Tibial artery (tissue), 4 donors: Measurements from ENCODE around the gene LAMA5.

ENCODE experiments used
- DNase-seq, 2 donors: peaks; one replicate each; pipeline ENCODE4 v3.0.0-alpha.2; 2019
- H3K27ac ChIP-seq, 2 donors: fragments of 200-600 bp; sonication (generic) in 1 of 2; 1 replicate in 1 of 2; 2 replicates in 1 of 2; pipeline ENCODE4 v1.5.1; 2018 to 2019; ENCODE audit warnings: mild to moderate bottlenecking in 1 of 2
- H3K27me3 ChIP-seq, 2 donors: fragments of 200-600 bp; sonication (generic) in 1 of 2; one replicate each; pipeline versions ENCODE4 v1.5.1 to v1.6.0; 2016 to 2019
- H3K36me3 ChIP-seq, 3 donors: fragments of 200-600 bp; sonication (generic) in 2 of 3; one replicate each; pipeline ENCODE4 v1.5.1; 2016 to 2019; ENCODE audit warnings: mild to moderate bottlenecking in 2 of 3
- H3K4me1 ChIP-seq, 4 donors: fragments of 200-600 bp; sonication (generic) in 2 of 4; 1 replicate in 3 of 4; 2 replicates in 1 of 4; pipeline ENCODE4 v1.5.1; 2016 to 2019
- H3K4me3 ChIP-seq, 2 donors: fragments of 200-600 bp; sonication (generic) in 1 of 2; 1 replicate in 1 of 2; 2 replicates in 1 of 2; pipeline ENCODE4 v1.5.1; 2018 to 2019; ENCODE audit warnings: mild to moderate bottlenecking in 2 of 2
- H3K9me3 ChIP-seq, 3 donors: fragments of 200-600 bp; sonication (generic) in 1 of 3; one replicate each; pipeline ENCODE4 v1.5.1; 2016 to 2019
- CTCF ChIP-seq, 2 experiments: fragments of 200-600 bp in 1 of 2; fragments of 450-650 bp in 1 of 2; IDR thresholded peaks; one replicate each; pipeline ENCODE4 v1.5.1; 2017 to 2019; ENCODE audit warnings: antibody characterized with exemption in 2 of 2, mild to moderate bottlenecking in 1 of 2, moderate library complexity in 1 of 2
- intact Hi-C: fragments of 100-400 bp; cut with DNase I; formaldehyde crosslinking; loops from one replicate; pipeline ENCODE4 v1.15.0; 2023; ENCODE audit warnings: low total_unique reads

Gene LAMA5

GRCh38 chr20:62292108-62292507, 75.0 kb downstream of the LAMA5 start:
- H3K4me3 ChIP-seq: no peak overlapping the region
- H3K9me3 ChIP-seq: no peaks in the 10 kb centered on the region
- DNase-seq: no peak
- no peak overlapping the region for H3K27ac ChIP-seq
- H3K27me3 ChIP-seq: no peaks in the 10 kb centered on the region
- peaks cover 55 to 86% (median 79%) of the 10 kb centered on the region in 3 donors for H3K36me3 ChIP-seq
- no peak for TF ChIP-seq CTCF (IDR thresholded peaks at IDR 0.05)
- H3K4me1 ChIP-seq: no peaks in the 10 kb centered on the region
- intact Hi-C loops: no loop called here

GRCh38 chr20:62291251-62292066, 75.7 kb downstream of the LAMA5 start:
- no peaks in the 10 kb centered on the region for H3K9me3 ChIP-seq
- intact Hi-C loops: no loop called here
- peaks cover 60 to 84% (median 78%) of the 10 kb centered on the region in 3 donors for H3K36me3 ChIP-seq
- peak in 1 of 2 donors; percentile 61 for DNase-seq
- no peaks in the 10 kb centered on the region for H3K4me1 ChIP-seq
- no peaks in the 10 kb centered on the region for H3K27me3 ChIP-seq
- no peak overlapping the region for H3K4me3 ChIP-seq
- H3K27ac ChIP-seq: no peak overlapping the region
- no peak for TF ChIP-seq CTCF (IDR thresholded peaks at IDR 0.05)

GRCh38 chr20:62289898-62290297, 77.2 kb downstream of the LAMA5 start:
- Histone ChIP-seq H3K9me3 (no peaks in the 10 kb centered on the region), H3K27me3 (no peaks in the 10 kb centered on the region), H3K4me3 (no peak overlapping the region), H3K27ac (no peak overlapping the region), H3K4me1 (no peaks in the 10 kb centered on the region), H3K36me3 (peaks cover 66 to 85% (median 78%) of the 10 kb centered on the region in 3 donors)
- TF ChIP-seq CTCF (IDR thresholded peaks at IDR 0.05): no peak
- DNase-seq: no peak
- intact Hi-C loops: no loop called here

GRCh38 chr20:62289131-62289530, 78.0 kb downstream of the LAMA5 start:
- Histone ChIP-seq H3K27me3 (no peaks in the 10 kb centered on the region), H3K9me3 (no peaks in the 10 kb centered on the region), H3K27ac (no peak overlapping the region), H3K4me1 (no peaks in the 10 kb centered on the region), H3K36me3 (peaks cover 71 to 86% (median 83%) of the 10 kb centered on the region in 3 donors), H3K4me3 (no peak overlapping the region)
- intact Hi-C loops: no loop called here
- no peak for TF ChIP-seq CTCF (IDR thresholded peaks at IDR 0.05)
- no peak for DNase-seq

GRCh38 chr20:62288535-62289105, 78.5 kb downstream of the LAMA5 start:
- intact Hi-C loops: no loop called here

More at GRCh38 chr20:62288535-62289105, 78.5 kb downstream of the LAMA5 start:
- Histone ChIP-seq H3K27me3 (no peaks in the 10 kb centered on the region), H3K4me3 (no peak overlapping the region), H3K27ac (no peak overlapping the region), H3K9me3 (no peaks in the 10 kb centered on the region), H3K36me3 (peaks cover 71 to 86% (median 83%) of the 10 kb centered on the region in 3 donors), H3K4me1 (no peaks in the 10 kb centered on the region)
- no peak for DNase-seq
- TF ChIP-seq CTCF (IDR thresholded peaks at IDR 0.05): no peak
